K562 (cell line): ENCODE measurements around the gene MS4A8.

Source experiments
- CHD2 ChIP-seq: IDR thresholded peaks from 2 replicates; pipeline ENCODE4 v1.6.1; 2011; ENCODE audit warnings: low read depth, low read length
- FOXK1 ChIP-seq: sonication (generic); formaldehyde crosslinking; IDR thresholded peaks from 2 replicates; pipeline ENCODE4 v1.8.0; 2022; ENCODE audit warnings: missing genetic modification reagents, mild to moderate bottlenecking, borderline replicate concordance
- KDM5B ChIP-seq: fragments of 200-600 bp; sonication (generic); IDR thresholded peaks from 2 replicates; pipeline ENCODE4 v1.6.1; 2012; ENCODE audit warnings: low read depth, mild to moderate bottlenecking, moderate library complexity, low read length, control low read depth, inconsistent platforms; ENCODE audit not compliant: insufficient replicate concordance
- TEAD1 ChIP-seq, 2 experiments: fragments of 450-650 bp in 1 of 2; sonication (generic) in 1 of 2; formaldehyde crosslinking; IDR thresholded peaks; 2 replicates each; pipeline versions ENCODE4 v1.4.0 to v1.8.0; 2020 to 2022; ENCODE audit warnings: mild to moderate bottlenecking in 2 of 2, missing genetic modification reagents in 1 of 2
- XRCC5 ChIP-seq: fragments of 200-400 bp; formaldehyde crosslinking; IDR thresholded peaks from 2 replicates; pipeline ENCODE4 v1.6.1; 2017; ENCODE audit warnings: low read depth, mild to moderate bottlenecking, low read length
- ZNF76 ChIP-seq: fragments of 250-450 bp; sonication (Bioruptor Pico); IDR thresholded peaks from 2 replicates; pipeline ENCODE4 v1.4.0; 2020; ENCODE audit warnings: mild to moderate bottlenecking, moderate library complexity, borderline replicate concordance
- ZNF764 ChIP-seq: fragments of 250-450 bp; sonication (Bioruptor Pico); IDR thresholded peaks from 2 replicates; pipeline ENCODE4 v1.4.0; 2020; ENCODE audit warnings: low read depth, mild to moderate bottlenecking, moderate library complexity
- TF ChIP-seq, protein P1 (sequence below): sonication (generic); formaldehyde crosslinking; IDR thresholded peaks from 2 replicates; pipeline ENCODE4 v1.8.0; 2023; ENCODE audit warnings: mild to moderate bottlenecking, missing genetic modification reagents
- TF ChIP-seq, protein P2 (sequence below): sonication (generic); formaldehyde crosslinking; IDR thresholded peaks from 2 replicates; pipeline ENCODE4 v1.9.0; 2022; ENCODE audit warnings: mild to moderate bottlenecking, missing genetic modification reagents
- TF ChIP-seq, protein P3 (sequence below): fragments of 250-450 bp; sonication (Bioruptor Pico); IDR thresholded peaks from 2 replicates; pipeline ENCODE4 v1.5.0; 2021; ENCODE audit warnings: mild to moderate bottlenecking, borderline replicate concordance
- TF ChIP-seq, protein P4 (sequence below): fragments of 450-650 bp; IDR thresholded peaks from 2 replicates; pipeline ENCODE4 v1.7.1; 2018; ENCODE audit warnings: mild to moderate bottlenecking, low read depth; ENCODE audit not compliant: partially characterized antibody

DNA sequence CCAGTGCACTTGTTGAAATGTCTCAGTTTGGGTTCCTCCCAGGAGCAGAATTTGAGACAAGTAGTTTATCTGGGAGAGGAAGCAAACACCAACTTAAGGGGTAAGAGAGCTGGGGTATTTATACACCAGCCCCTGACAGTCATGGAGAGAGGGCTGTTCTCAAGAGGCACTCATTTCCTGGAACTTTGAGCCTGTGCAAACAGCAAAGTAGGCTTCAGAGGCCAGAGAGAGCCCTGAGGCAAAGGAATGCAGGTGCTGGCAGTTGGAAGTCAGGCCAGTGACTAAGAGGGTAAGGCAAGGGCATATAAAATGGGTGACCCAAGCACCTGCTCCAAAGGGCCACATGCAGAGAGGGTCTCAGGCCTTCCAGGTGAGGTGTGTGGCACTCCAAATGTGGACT lies 41.2 kb downstream of the MS4A8 start:
- TF ChIP-seq, protein P1, sequence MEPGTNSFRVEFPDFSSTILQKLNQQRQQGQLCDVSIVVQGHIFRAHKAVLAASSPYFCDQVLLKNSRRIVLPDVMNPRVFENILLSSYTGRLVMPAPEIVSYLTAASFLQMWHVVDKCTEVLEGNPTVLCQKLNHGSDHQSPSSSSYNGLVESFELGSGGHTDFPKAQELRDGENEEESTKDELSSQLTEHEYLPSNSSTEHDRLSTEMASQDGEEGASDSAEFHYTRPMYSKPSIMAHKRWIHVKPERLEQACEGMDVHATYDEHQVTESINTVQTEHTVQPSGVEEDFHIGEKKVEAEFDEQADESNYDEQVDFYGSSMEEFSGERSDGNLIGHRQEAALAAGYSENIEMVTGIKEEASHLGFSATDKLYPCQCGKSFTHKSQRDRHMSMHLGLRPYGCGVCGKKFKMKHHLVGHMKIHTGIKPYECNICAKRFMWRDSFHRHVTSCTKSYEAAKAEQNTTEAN (CRISPR knock-in tag) = no peak
- TF ChIP-seq, protein P2, sequence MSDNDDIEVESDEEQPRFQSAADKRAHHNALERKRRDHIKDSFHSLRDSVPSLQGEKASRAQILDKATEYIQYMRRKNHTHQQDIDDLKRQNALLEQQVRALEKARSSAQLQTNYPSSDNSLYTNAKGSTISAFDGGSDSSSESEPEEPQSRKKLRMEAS (CRISPR knock-in tag) = no peak
- TF ChIP-seq ZNF764 (CRISPR knock-in tag) (no peak), FOXK1 (CRISPR knock-in tag) (no peak), TEAD1 (CRISPR knock-in tag; IDR thresholded peaks at IDR 0.05) (no peak), KDM5B (no peak), ZNF76 (CRISPR knock-in tag) (no peak), CHD2 (no peak), XRCC5 (no peak)
- TF ChIP-seq, protein P3, sequence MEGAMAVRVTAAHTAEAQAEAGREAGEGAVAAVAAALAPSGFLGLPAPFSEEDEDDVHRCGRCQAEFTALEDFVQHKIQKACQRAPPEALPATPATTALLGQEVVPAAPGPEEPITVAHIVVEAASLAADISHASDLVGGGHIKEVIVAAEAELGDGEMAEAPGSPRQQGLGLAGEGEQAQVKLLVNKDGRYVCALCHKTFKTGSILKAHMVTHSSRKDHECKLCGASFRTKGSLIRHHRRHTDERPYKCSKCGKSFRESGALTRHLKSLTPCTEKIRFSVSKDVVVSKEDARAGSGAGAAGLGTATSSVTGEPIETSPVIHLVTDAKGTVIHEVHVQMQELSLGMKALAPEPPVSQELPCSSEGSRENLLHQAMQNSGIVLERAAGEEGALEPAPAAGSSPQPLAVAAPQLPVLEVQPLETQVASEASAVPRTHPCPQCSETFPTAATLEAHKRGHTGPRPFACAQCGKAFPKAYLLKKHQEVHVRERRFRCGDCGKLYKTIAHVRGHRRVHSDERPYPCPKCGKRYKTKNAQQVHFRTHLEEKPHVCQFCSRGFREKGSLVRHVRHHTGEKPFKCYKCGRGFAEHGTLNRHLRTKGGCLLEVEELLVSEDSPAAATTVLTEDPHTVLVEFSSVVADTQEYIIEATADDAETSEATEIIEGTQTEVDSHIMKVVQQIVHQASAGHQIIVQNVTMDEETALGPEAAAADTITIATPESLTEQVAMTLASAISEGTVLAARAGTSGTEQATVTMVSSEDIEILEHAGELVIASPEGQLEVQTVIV (CRISPR knock-in tag) = no peak
- TF ChIP-seq, protein P4, sequence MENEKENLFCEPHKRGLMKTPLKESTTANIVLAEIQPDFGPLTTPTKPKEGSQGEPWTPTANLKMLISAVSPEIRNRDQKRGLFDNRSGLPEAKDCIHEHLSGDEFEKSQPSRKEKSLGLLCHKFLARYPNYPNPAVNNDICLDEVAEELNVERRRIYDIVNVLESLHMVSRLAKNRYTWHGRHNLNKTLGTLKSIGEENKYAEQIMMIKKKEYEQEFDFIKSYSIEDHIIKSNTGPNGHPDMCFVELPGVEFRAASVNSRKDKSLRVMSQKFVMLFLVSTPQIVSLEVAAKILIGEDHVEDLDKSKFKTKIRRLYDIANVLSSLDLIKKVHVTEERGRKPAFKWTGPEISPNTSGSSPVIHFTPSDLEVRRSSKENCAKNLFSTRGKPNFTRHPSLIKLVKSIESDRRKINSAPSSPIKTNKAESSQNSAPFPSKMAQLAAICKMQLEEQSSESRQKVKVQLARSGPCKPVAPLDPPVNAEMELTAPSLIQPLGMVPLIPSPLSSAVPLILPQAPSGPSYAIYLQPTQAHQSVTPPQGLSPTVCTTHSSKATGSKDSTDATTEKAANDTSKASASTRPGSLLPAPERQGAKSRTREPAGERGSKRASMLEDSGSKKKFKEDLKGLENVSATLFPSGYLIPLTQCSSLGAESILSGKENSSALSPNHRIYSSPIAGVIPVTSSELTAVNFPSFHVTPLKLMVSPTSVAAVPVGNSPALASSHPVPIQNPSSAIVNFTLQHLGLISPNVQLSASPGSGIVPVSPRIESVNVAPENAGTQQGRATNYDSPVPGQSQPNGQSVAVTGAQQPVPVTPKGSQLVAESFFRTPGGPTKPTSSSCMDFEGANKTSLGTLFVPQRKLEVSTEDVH = no peak
